NT2/D1 (cell line): ENCODE results near the gene SLIT3.

Experiments used
- SUZ12 ChIP-seq: IDR thresholded peaks from 2 replicates; pipeline ENCODE4 v1.6.1; 2011; ENCODE audit not compliant: insufficient read length, insufficient read depth; ENCODE audit errors: extremely low read depth
- YY1 ChIP-seq: IDR thresholded peaks from 2 replicates; pipeline ENCODE4 v1.6.1; 2011; ENCODE audit not compliant: insufficient read length, insufficient read depth
- ZNF274 ChIP-seq: IDR thresholded peaks from 2 replicates; pipeline ENCODE4 v1.6.1; 2011; ENCODE audit warnings: mild to moderate bottlenecking, low read depth, low read length

DNA sequence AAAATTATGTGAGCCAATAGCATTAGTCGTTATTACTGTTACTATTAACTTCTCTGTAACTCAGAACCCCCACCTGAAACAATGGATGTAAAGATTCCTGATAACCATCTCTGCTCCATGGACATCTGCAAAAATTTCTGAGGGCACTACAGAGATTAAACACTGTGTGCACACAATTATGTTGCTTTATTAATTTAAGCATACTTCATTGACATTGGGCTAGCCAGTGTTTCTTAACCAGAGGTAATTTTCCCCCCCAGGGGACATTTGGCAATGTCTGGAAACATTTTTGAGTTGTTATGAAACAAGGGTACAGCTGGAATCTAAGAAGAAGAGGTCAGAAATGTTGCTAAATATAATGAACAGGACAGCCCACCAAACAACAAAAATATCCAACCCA, 19.3 kb downstream of the SLIT3 start:
- no peak for TF ChIP-seq YY1
- no peak for TF ChIP-seq ZNF274
- no peak for TF ChIP-seq SUZ12
